ENCODE measurements around the gene IKZF2. TPM values are rescaled to one million over a fixed set of nuclear protein-coding genes. Genes with fewer than 3 reads are reported as not detected.

The IKZF2 gene
- polyA plus RNA-seq, 2 of the 4 experiments (the other 2 are of a cell fraction): 0.17 to 0.44 TPM

DNA sequence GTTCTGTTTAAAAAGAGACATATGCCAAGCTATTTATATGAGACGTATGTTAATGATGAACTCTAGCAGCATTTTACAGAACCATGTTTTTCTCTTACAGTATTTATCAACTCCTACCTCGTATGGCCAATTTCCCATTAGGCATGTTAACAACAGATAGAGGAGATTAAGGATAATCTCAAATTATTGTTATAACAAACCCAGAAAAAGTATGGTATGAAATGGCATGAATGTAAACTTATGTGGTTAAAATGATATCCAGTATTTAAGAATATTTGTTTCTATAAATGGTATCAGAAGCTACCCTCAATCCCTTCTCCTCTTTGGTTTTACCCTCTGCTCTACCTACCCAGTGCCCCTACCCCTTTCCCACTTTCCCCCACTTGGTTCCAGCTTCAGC lies 132.0 kb downstream of the IKZF2 start:
- no peak for ATAC-seq
- TF ChIP-seq CBX2 (IDR thresholded peaks at IDR 0.05; ENCODE audit: borderline replicate concordance, low read depth): no peak
- no peak for TF ChIP-seq CTCF (IDR thresholded peaks at IDR 0.05)
- no peak for TF ChIP-seq GATA3 (IDR thresholded peaks at IDR 0.05; ENCODE audit: borderline replicate concordance)
- no peak for TF ChIP-seq KDM5A (IDR thresholded peaks at IDR 0.05)
- TF ChIP-seq TP53 (CRISPR knock-in tag; IDR thresholded peaks at IDR 0.05): no peak
- TF ChIP-seq, protein P1, sequence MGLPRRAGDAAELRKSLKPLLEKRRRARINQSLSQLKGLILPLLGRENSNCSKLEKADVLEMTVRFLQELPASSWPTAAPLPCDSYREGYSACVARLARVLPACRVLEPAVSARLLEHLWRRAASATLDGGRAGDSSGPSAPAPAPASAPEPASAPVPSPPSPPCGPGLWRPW (IDR thresholded peaks at IDR 0.05): no peak
- TF ChIP-seq, protein P2, sequence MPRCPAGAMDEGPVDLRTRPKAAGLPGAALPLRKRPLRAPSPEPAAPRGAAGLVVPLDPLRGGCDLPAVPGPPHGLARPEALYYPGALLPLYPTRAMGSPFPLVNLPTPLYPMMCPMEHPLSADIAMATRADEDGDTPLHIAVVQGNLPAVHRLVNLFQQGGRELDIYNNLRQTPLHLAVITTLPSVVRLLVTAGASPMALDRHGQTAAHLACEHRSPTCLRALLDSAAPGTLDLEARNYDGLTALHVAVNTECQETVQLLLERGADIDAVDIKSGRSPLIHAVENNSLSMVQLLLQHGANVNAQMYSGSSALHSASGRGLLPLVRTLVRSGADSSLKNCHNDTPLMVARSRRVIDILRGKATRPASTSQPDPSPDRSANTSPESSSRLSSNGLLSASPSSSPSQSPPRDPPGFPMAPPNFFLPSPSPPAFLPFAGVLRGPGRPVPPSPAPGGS (IDR thresholded peaks at IDR 0.05): no peak
- no peak for TF ChIP-seq CBX8 (IDR thresholded peaks at IDR 0.05)
- TF ChIP-seq EP300 (IDR thresholded peaks at IDR 0.05): no peak
- TF ChIP-seq HEYL (CRISPR knock-in tag; IDR thresholded peaks at IDR 0.05): no peak
- TF ChIP-seq RARB (CRISPR knock-in tag; IDR thresholded peaks at IDR 0.05): no peak
- TF ChIP-seq NR3C1 (IDR thresholded peaks at IDR 0.05): no peak
- TF ChIP-seq SREBF2 (IDR thresholded peaks at IDR 0.05): no peak
- FAIRE-seq: no peak
- no peak for DNase-seq (ENCODE audit: low read depth in 1 of 2, low spot score in 1 of 2)
- Histone ChIP-seq H3K4me1 (no peaks in the 10 kb centered on the region), H3K27ac (no peak overlapping the region), H3K9me3 (no peaks in the 10 kb centered on the region), H3K4me2 (no peak overlapping the region), H3K4me3 (no peak overlapping the region)
- ChIA-PET CTCF (no interaction called here), POLR2A (no interaction called here)
- 34% methylated on average over 2 of the region's 2 CpGs for WGBS (ENCODE audit: missing lambda C conversion rate)

- TF ChIP-seq RAD21 (conservative IDR thresholded peaks at IDR 0.05 in 1 of 2, IDR thresholded peaks at IDR 0.05 in 1 of 2) (no peak), CHD4 (IDR thresholded peaks at IDR 0.05; ENCODE audit: borderline replicate concordance) (no peak), NR3C1 (IDR thresholded peaks at IDR 0.05) (no peak), MAFK (IDR thresholded peaks at IDR 0.05; ENCODE audit: partially characterized antibody) (no peak), HOXA7 (CRISPR knock-in tag; IDR thresholded peaks at IDR 0.05) (no peak), SMC3 (IDR thresholded peaks at IDR 0.05) (no peak), HOXB5 (CRISPR knock-in tag; IDR thresholded peaks at IDR 0.05) (no peak), HEYL (CRISPR knock-in tag; IDR thresholded peaks at IDR 0.05) (no peak), JUN (IDR thresholded peaks at IDR 0.05) (no peak)
- TF ChIP-seq, protein P3, sequence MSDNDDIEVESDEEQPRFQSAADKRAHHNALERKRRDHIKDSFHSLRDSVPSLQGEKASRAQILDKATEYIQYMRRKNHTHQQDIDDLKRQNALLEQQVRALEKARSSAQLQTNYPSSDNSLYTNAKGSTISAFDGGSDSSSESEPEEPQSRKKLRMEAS (IDR thresholded peaks at IDR 0.05): no peak
- TF ChIP-seq, protein P4, sequence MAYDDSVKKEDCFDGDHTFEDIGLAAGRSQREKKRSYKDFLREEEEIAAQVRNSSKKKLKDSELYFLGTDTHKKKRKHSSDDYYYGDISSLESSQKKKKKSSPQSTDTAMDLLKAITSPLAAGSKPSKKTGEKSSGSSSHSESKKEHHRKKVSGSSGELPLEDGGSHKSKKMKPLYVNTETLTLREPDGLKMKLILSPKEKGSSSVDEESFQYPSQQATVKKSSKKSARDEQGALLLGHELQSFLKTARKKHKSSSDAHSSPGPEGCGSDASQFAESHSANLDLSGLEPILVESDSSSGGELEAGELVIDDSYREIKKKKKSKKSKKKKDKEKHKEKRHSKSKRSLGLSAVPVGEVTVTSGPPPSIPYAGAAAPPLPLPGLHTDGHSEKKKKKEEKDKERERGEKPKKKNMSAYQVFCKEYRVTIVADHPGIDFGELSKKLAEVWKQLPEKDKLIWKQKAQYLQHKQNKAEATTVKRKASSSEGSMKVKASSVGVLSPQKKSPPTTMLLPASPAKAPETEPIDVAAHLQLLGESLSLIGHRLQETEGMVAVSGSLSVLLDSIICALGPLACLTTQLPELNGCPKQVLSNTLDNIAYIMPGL (CRISPR knock-in tag; IDR thresholded peaks at IDR 0.05; ENCODE audit: borderline replicate concordance): no peak
- Histone ChIP-seq H3K9me3 (no peaks in the 10 kb centered on the region), H3K27ac (no peak overlapping the region), H3K4me1 (no peaks in the 10 kb centered on the region), H3K4me3 (no peak overlapping the region), H3K4me2 (no peak overlapping the region)
- ChIA-PET POLR2A (no interaction called here), CTCF (interaction anchor here (0.6 kb wide), 1 partner anchor 738 kb away, joined by 3 read pairs; no protein-coding TSS in a partner anchor)
- DNase-seq (ENCODE audit: low read depth in 1 of 2, low spot score in 1 of 2): no peak
- FAIRE-seq: no peak
- ATAC-seq: no peak
Measured at GRCh38 chr2:213018340-213018901, 133.0 kb downstream of the IKZF2 start.
